Dedifferentiated amniotic fluid mesenchymal stem cell (primary cell): Measurements from ENCODE around the gene MAPRE3.

Experiments
- DNase-seq: peaks from one replicate; pipeline ENCODE4 v3.0.0-alpha.2; 2016; ENCODE audit errors: extremely low spot score

MAPRE3 gene

DNA sequence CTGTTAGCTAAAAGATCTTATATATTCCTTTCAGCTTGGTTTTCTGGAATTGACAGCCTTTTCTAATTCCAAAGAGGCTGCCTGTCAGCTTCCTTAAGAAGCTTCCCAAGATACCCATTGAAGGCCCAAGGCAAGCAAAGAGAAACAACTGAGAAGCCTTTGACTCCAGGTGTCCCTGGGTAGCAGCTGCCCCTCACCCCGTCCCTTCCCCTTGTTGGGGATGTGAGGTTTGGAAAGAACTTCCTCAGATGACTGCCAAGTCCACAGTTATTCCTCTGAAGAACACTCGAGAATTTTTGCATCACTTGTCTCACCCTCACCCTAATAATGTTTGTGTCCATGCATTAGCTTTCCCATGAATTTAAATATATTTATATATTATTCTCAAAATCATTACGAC, 13.3 kb downstream of the MAPRE3 start:
- DNase-seq: no peak

- DNase-seq: no peak
Observed at GRCh38 chr2:26985807-26986206, 15.4 kb downstream of the MAPRE3 start.

DNA sequence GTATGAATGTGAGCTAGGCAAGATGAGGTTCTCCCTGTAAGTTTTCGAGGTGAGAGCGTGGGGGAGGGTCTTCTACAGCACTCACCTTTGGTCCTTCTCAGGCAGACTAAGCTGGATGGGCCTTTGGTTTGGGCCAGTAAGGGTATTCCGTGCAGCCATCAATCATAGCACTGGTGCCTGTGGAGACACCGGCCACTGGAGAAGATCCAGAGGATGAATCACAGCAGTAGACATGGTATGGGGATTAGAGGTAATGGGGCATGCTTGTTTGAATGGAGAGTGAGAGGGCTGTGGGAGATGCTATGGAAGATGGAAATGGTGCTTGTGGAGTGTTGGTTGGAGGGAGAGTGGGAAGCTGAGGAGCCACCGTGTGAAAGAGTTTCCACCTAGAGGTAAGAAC, 16.1 kb downstream of the MAPRE3 start:
- no peak for DNase-seq

- peak; percentile 81 for DNase-seq
Observed at GRCh38 chr2:26988058-26988860, 17.8 kb downstream of the MAPRE3 start.

- peak; percentile 19 for DNase-seq
Observed at GRCh38 chr2:26989156-26989555, 18.7 kb downstream of the MAPRE3 start.

DNA sequence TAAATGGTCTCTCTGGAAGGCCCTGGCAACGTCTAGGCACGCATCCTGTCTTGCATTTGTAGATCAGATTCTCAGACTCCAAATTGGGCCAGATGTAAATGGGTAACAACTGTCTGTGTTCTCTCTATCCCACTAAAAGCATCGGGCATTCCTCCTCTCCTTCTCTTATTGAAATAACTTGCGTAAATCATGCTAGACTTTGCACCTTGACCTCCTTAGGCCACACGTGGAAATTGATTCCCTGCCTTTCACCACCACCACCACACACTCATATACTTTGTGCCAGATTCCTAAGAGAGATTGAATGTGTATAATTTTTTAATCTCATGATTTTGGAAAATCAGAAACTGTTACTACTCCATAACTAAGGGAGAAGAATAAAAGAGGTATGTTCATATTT, 21.3 kb downstream of the MAPRE3 start:
- DNase-seq: no peak

GRCh38 chr2:26993768-26994167, 23.3 kb downstream of the MAPRE3 start:
- no peak for DNase-seq

GRCh38 chr2:26994983-26995382, 24.5 kb downstream of the MAPRE3 start:
- no peak for DNase-seq

- DNase-seq: no peak
Observed at GRCh38 chr2:26997394-26997793, 27.0 kb downstream of the MAPRE3 start.

DNA sequence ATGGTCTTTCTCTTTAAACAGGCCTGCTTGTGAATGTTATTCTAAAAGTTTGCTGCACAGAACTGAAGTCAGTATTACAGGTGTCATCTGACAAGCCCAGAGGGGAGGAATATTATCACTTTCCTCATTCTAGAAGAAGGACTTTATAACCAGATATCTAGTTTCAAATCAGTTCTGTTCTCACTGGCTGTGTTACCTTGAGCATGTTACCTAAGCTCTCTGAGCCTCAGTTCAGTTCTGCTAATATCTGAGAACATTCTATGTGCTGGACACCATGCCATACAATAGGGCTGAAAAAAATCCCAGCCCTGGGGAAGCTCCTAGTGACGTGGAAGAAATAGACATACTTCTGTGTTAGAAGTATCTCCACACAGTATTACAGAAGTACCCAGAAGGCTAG, 27.9 kb downstream of the MAPRE3 start:
- no peak for DNase-seq

GRCh38 chr2:27000228-27000627, 29.8 kb downstream of the MAPRE3 start:
- no peak for DNase-seq

DNA sequence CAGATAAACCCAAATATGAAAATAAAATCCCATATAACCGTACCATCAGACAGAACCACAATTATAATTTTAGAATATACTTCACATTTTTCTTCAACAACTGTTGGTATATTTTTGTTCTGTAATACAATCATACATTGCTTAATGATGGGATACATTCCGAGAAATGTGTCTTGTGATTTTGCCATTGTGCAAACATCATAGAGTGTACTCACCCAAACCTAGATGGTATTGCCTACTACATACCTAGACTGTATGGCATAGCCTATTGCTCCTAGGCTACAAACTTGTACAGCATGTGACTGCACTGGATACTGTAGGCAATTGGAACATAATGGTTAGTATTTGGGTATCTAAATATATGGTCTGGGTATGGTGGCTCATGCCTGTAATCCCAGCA, 30.6 kb downstream of the MAPRE3 start:
- no peak for DNase-seq

- no peak for DNase-seq
Observed at GRCh38 chr2:27001950-27002349, 31.5 kb downstream of the MAPRE3 start.

GRCh38 chr2:27003007-27003406, 32.6 kb downstream of the MAPRE3 start:
- DNase-seq: no peak

DNA sequence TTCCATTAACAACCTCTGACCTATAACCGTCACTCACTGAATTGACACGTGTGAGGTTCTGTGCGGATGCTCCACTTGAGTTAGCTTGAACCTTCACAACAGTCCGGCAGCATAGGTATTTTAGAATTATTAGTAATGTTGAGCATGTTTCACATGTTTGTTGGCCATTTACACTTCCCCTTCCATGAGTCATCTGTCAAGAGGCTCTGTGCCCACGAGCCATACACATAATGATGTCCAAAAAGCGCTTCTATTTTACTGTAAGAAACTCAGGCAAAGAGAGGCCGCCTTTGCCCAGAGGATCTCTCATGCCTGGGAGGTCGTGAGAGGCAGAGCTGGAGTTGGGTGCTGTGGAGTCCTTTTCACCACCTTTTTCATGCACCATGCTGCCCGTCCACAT, 33.4 kb downstream of the MAPRE3 start:
- no peak for DNase-seq

DNA sequence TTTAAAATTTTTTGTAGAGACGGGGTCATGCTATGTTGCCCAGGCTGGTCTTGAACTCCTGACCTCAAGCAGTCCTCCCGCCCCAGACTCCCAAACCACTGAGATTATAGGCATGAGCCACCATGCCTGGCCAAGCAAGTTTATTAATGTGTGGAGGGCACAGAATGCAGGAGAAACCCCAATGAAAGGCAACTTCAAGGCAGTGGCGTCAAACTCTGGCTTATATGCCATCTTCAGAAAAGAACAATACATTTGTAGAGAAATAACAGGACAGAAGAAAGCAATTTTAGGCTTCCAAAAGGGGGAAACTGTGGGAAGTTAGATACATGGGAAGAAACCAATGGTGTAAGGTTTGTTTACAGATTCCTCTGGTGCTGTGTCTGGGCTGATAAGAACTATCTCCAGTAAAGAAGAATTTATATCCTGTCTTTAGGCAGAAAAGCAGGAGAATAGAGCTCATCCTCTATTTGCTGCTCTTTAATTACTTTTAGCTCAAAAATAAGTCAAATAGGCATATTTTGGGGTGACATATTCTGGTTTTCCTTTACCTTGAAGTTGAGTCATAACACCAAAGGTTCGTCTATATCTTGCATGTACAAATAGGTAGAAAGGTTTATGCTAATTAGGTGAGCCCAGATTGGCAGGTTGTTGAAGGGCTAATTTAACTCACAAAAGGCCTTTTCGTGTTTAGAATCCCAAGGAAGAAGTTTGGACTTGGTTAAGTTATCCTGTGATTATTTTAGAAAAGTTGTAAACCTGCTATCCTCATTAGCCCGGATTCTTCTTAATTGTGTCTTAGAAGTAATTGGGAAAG, 36.4 kb downstream of the MAPRE3 start:
- DNase-seq: no peak

- DNase-seq: no peak
Observed at GRCh38 chr2:27007416-27008374, 37.3 kb downstream of the MAPRE3 start.

DNA sequence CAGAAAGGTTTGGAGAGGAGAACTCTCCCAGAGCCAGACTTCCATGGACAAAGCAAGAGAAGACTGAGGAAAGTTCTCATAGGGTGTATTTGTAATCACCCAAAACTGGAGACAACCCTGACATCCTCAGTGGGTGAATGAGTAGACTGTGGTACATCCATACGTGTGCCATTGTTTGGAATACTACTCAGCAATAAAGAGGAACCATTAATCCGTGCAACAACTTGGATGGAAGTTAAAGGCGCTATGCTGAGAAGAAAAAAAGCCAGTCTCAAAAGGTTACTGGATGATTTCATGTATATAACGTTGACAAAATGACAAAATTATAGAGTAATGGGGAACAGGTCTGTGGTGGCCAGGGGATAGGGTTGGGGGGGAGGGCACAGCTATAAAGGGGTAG, 38.2 kb downstream of the MAPRE3 start:
- no peak for DNase-seq

GRCh38 chr2:27009083-27009482, 38.6 kb downstream of the MAPRE3 start:
- DNase-seq: no peak

DNA sequence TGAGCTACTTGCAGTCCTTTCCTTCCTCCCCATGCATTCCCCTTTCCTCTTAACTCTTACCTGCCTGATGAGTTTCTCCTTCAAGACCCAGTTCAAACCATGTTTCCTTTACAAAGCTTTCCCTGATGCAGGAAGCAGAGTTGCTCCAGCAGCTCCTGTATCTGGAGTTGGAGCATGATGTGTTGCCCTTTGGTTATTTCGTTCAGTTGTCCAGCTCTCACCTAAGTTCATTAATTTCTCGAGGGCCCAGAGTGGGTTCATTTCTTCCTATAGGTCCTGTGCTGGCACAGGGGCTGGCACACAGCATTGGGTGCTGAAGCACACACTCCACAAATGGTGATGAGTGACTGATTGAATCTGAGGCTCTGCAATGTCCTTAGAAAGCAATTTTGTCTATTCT, 39.3 kb downstream of the MAPRE3 start:
- DNase-seq: no peak

GRCh38 chr2:27010139-27010538, 39.7 kb downstream of the MAPRE3 start:
- no peak for DNase-seq

DNA sequence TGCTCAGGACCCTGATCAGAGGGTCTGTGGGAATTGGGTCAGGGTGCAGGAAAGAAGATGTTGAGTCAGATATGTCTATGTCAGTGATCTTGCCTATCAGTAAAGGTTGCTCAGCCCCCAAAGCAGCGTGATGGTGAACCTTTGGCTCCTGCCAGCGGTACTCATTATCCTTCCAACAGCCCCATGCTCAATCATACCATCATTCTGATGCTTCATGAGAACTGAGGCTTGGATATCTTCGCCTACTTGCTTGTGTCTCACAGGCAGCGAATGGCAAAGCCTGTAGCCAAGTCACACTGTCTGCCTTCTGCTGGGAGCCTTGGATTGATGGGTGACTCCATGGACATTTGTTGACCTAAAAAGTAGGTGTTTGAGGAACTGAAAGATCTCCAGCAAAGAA, 43.3 kb downstream of the MAPRE3 start:
- DNase-seq: no peak
